ENCODE measurements around the gene KRTAP1-1.

Gene KRTAP1-1

GRCh38 chr17:41013606-41014005, 27.6 kb downstream of the KRTAP1-1 start:
- Histone ChIP-seq H2AK5ac (ENCODE audit: low read length) (no peak overlapping the region), H3K36me3 (ENCODE audit: control insufficient read depth, insufficient read depth, low read length) (no peaks in the 10 kb centered on the region), H3K79me1 (ENCODE audit: low read length) (no peaks in the 10 kb centered on the region), H3K56ac (ENCODE audit: low read length) (no peak overlapping the region), H3K4me3 (ENCODE audit: low read length) (no peak overlapping the region), H2BK5ac (ENCODE audit: low read length) (no peak overlapping the region), H3K18ac (ENCODE audit: low read length) (no peak overlapping the region), H3K79me2 (ENCODE audit: control insufficient read depth, insufficient read depth, low read length) (no peaks in the 10 kb centered on the region), H2BK120ac (ENCODE audit: low read depth, low read length) (no peak overlapping the region), H3K27me3 (ENCODE audit: insufficient read depth, low read length, poor library complexity) (no peaks in the 10 kb centered on the region), H3K4ac (ENCODE audit: low read depth, low read length) (no peak overlapping the region), H3K4me2 (ENCODE audit: low read length) (no peak overlapping the region), H3K9ac (ENCODE audit: low read length) (no peak overlapping the region), H3K4me1 (ENCODE audit: control insufficient read depth, low read depth, low read length) (no peaks in the 10 kb centered on the region), H3K27ac (ENCODE audit: low read depth, low read length) (no peak overlapping the region), H2BK15ac (replicated peaks; ENCODE audit: low read depth) (no peak overlapping the region), H4K5ac (ENCODE audit: low read length) (no peak overlapping the region), H3K23ac (ENCODE audit: low read length) (no peak overlapping the region), H4K8ac (ENCODE audit: low read depth, low read length) (no peak overlapping the region)
- DNase-seq: peak; percentile 31
- no CpG with 5 or more reads among the region's 1 CpG for WGBS (ENCODE audit: extremely low coverage, insufficient coverage, low lambda C conversion rate)

DNA sequence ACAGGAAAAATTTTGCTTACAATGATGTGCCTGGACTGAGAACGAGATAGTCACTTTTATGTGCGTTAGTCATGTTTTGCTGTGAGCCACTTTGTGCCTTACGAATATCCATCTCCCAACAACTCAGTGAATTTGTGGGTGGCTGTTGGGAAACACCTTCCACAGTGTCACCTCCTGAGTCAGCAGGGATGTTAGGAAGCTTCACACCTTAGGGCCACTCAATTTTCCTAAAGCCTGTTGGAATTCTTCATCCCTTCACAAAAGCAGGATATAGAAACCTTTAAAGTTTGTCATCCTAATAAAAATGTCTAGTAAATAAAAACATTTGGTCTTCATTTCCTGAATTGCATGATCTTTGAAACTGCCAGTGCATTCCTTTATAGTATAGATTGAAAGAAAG, 28.1 kb downstream of the KRTAP1-1 start:
- Histone ChIP-seq H4K5ac (ENCODE audit: low read length) (no peak overlapping the region), H4K8ac (ENCODE audit: low read depth, low read length) (no peak overlapping the region), H3K27ac (ENCODE audit: low read depth, low read length) (no peak overlapping the region), H3K23ac (ENCODE audit: low read length) (no peak overlapping the region), H3K4me2 (ENCODE audit: low read length) (no peak overlapping the region), H3K4ac (ENCODE audit: low read depth, low read length) (no peak overlapping the region), H2BK120ac (ENCODE audit: low read depth, low read length) (no peak overlapping the region), H3K4me1 (ENCODE audit: control insufficient read depth, low read depth, low read length) (no peaks in the 10 kb centered on the region), H2BK5ac (ENCODE audit: low read length) (no peak overlapping the region), H3K79me2 (ENCODE audit: control insufficient read depth, insufficient read depth, low read length) (no peaks in the 10 kb centered on the region), H2BK15ac (replicated peaks; ENCODE audit: low read depth) (no peak overlapping the region), H3K27me3 (ENCODE audit: insufficient read depth, low read length, poor library complexity) (no peaks in the 10 kb centered on the region), H3K18ac (ENCODE audit: low read length) (no peak overlapping the region), H3K9ac (ENCODE audit: low read length) (no peak overlapping the region), H3K56ac (ENCODE audit: low read length) (no peak overlapping the region), H3K79me1 (ENCODE audit: low read length) (no peaks in the 10 kb centered on the region), H3K36me3 (ENCODE audit: control insufficient read depth, insufficient read depth, low read length) (no peaks in the 10 kb centered on the region), H2AK5ac (ENCODE audit: low read length) (no peak overlapping the region), H3K4me3 (ENCODE audit: low read length) (no peak overlapping the region)
- DNase-seq: peak; percentile 7
- no CpG with 5 or more reads among the region's 3 CpGs for WGBS (ENCODE audit: extremely low coverage, insufficient coverage, low lambda C conversion rate)

DNA sequence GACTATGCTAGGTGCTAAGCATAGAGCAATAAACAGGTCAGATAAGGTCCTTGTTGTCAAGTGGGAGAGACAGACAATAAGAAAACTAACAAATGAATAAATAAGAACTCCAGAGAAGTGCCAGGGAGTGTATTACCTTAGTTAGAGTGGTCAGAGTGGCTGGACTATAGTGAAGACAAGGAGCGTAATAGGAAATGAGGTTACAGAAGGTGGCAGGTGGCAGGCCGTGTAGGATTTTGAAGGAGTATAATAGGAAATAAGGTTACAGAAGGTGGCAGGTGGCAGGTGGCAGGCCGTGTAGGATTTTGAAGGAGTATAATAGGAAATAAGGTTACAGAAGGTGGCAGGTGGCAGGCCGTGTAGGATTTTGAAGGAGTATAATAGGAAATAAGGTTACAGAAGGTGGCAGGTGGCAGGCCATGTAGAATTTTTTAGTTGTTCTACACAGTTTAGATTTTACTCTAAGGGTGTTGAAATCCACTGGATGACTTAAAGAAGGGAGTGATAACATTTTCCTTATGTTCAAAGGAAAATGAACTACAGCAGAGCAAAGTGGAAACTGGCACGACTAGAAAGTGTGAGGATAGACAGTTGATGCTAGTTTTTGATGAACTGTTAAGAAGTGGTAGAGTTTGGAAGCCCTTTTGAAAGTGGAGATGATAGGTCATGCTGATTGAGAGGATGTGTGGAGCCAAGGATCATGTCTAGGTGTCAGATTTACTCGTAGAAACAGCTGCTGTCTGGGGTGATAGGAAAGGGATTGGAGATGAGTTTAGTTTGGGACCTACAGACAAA, 28.7 kb downstream of the KRTAP1-1 start:
- Histone ChIP-seq H4K5ac (ENCODE audit: low read length) (no peak overlapping the region), H3K79me1 (ENCODE audit: low read length) (no peaks in the 10 kb centered on the region), H3K56ac (ENCODE audit: low read length) (no peak overlapping the region), H2AK5ac (ENCODE audit: low read length) (no peak overlapping the region), H3K36me3 (ENCODE audit: control insufficient read depth, insufficient read depth, low read length) (no peaks in the 10 kb centered on the region), H3K4me1 (ENCODE audit: control insufficient read depth, low read depth, low read length) (no peaks in the 10 kb centered on the region), H3K4me3 (ENCODE audit: low read length) (no peak overlapping the region), H3K27ac (ENCODE audit: low read depth, low read length) (no peak overlapping the region), H2BK15ac (replicated peaks; ENCODE audit: low read depth) (no peak overlapping the region), H3K4ac (ENCODE audit: low read depth, low read length) (no peak overlapping the region), H3K9ac (ENCODE audit: low read length) (no peak overlapping the region), H2BK5ac (ENCODE audit: low read length) (no peak overlapping the region), H3K4me2 (ENCODE audit: low read length) (no peak overlapping the region), H2BK120ac (ENCODE audit: low read depth, low read length) (no peak overlapping the region), H3K23ac (ENCODE audit: low read length) (no peak overlapping the region), H3K18ac (ENCODE audit: low read length) (no peak overlapping the region), H3K27me3 (ENCODE audit: insufficient read depth, low read length, poor library complexity) (no peaks in the 10 kb centered on the region), H3K79me2 (ENCODE audit: control insufficient read depth, insufficient read depth, low read length) (no peaks in the 10 kb centered on the region), H4K8ac (ENCODE audit: low read depth, low read length) (no peak overlapping the region)
- DNase-seq: no peak
- WGBS (ENCODE audit: extremely low coverage, insufficient coverage, low lambda C conversion rate): no CpG with 5 or more reads among the region's 6 CpGs

DNA sequence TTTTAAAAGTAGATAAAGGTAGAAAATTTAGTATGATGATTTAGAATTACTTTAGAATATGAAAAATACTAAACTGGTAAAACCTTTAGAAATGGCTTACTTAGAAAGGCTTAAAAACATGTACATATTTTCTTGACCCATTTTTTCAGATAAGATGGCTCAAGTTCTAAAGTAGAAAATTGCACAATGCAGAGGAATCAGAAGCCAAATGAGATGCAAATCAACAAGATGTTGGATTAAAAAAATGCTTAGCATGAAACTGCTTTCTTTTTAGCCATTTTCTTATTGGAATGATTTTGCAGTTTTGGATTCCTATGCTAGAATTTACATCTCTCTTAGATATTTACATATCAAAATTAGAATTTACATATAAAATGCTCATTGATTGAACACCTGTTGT, 30.8 kb downstream of the KRTAP1-1 start:
- no peak overlapping the region for H3K56ac ChIP-seq (ENCODE audit: low read length)
- H3K79me1 ChIP-seq (ENCODE audit: low read length): no peaks in the 10 kb centered on the region
- no peak overlapping the region for H2BK15ac ChIP-seq (replicated peaks; ENCODE audit: low read depth)
- no peak overlapping the region for H3K18ac ChIP-seq (ENCODE audit: low read length)
- no peak overlapping the region for H3K4ac ChIP-seq (ENCODE audit: low read depth, low read length)
- no peak overlapping the region for H3K27ac ChIP-seq (ENCODE audit: low read depth, low read length)
- no peaks in the 10 kb centered on the region for H3K27me3 ChIP-seq (ENCODE audit: insufficient read depth, low read length, poor library complexity)
- no peak overlapping the region for H4K8ac ChIP-seq (ENCODE audit: low read depth, low read length)
- no peak overlapping the region for H3K9ac ChIP-seq (ENCODE audit: low read length)
- no peak for DNase-seq
- H4K5ac ChIP-seq (ENCODE audit: low read length): no peak overlapping the region
- no peak overlapping the region for H2BK5ac ChIP-seq (ENCODE audit: low read length)
- H3K4me3 ChIP-seq (ENCODE audit: low read length): no peak overlapping the region
- no peak overlapping the region for H2BK120ac ChIP-seq (ENCODE audit: low read depth, low read length)
- no peaks in the 10 kb centered on the region for H3K79me2 ChIP-seq (ENCODE audit: control insufficient read depth, insufficient read depth, low read length)
- H3K4me1 ChIP-seq (ENCODE audit: control insufficient read depth, low read depth, low read length): no peaks in the 10 kb centered on the region
- no peak overlapping the region for H2AK5ac ChIP-seq (ENCODE audit: low read length)
- H3K23ac ChIP-seq (ENCODE audit: low read length): no peak overlapping the region
- H3K36me3 ChIP-seq (ENCODE audit: control insufficient read depth, insufficient read depth, low read length): no peaks in the 10 kb centered on the region
- H3K4me2 ChIP-seq (ENCODE audit: low read length): no peak overlapping the region

DNA sequence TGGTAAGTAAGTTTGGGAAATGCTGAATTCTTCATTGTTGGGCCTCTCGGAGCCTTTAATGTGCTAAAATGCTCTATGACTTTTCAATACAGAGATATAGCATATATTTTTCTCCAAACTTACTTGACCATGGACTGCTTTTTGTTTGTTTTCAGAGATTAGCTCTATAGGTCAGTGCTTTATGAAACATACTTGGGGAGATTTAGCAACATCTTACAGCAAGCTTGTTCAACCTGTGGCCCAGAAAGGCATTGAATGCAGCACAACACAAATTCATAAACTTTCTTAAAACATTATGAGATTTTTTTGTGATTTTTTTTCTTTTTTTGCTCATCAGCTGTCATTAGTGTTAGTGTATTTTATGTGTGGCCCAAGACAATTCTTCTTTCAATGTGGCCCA, 31.3 kb downstream of the KRTAP1-1 start:
- Histone ChIP-seq H2AK5ac (ENCODE audit: low read length) (no peak overlapping the region), H2BK15ac (replicated peaks; ENCODE audit: low read depth) (no peak overlapping the region)

DNA sequence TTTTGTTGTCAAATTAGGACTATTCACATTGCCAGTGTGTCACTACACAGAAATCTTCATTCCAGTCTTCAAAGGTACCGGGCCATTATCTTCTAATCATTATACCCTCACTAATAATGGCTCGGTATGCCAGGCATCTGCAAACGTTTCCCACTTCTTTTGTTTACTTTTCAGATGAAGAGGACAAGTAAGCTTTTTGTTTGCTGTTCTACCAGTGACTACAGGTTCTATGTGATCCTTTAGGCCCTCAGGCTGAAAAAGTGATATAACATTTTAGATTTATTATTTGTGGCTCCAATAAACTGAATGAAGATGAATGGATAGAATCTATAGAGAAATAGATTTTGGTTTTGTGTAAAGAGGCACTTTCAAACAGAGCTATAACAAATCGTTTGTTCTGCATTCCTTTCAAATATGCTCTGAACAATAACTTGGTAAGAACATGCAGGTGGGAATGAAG, 31.9 kb downstream of the KRTAP1-1 start:
- Histone ChIP-seq H3K4ac (ENCODE audit: low read depth, low read length) (no peak overlapping the region), H3K27me3 (ENCODE audit: insufficient read depth, low read length, poor library complexity) (no peaks in the 10 kb centered on the region), H3K79me1 (ENCODE audit: low read length) (no peaks in the 10 kb centered on the region), H3K27ac (ENCODE audit: low read depth, low read length) (no peak overlapping the region), H3K9ac (ENCODE audit: low read length) (no peak overlapping the region), H3K18ac (ENCODE audit: low read length) (no peak overlapping the region), H2BK5ac (ENCODE audit: low read length) (no peak overlapping the region), H3K56ac (ENCODE audit: low read length) (no peak overlapping the region), H3K23ac (ENCODE audit: low read length) (no peak overlapping the region), H3K4me2 (ENCODE audit: low read length) (no peak overlapping the region), H2BK120ac (ENCODE audit: low read depth, low read length) (no peak overlapping the region), H3K4me1 (ENCODE audit: control insufficient read depth, low read depth, low read length) (no peaks in the 10 kb centered on the region), H3K4me3 (ENCODE audit: low read length) (no peak overlapping the region), H4K5ac (ENCODE audit: low read length) (no peak overlapping the region), H2AK5ac (ENCODE audit: low read length) (no peak overlapping the region), H3K79me2 (ENCODE audit: control insufficient read depth, insufficient read depth, low read length) (no peaks in the 10 kb centered on the region), H3K36me3 (ENCODE audit: control insufficient read depth, insufficient read depth, low read length) (no peaks in the 10 kb centered on the region), H4K8ac (ENCODE audit: low read depth, low read length) (no peak overlapping the region), H2BK15ac (replicated peaks; ENCODE audit: low read depth) (no peak overlapping the region)
- DNase-seq: peak; percentile 67
- WGBS (ENCODE audit: extremely low coverage, insufficient coverage, low lambda C conversion rate): no CpG with 5 or more reads among the region's 4 CpGs

More for the DNA sequence above, 31.3 kb downstream of the KRTAP1-1 start:
- no peak overlapping the region for H3K27ac ChIP-seq (ENCODE audit: low read depth, low read length)
- no peak overlapping the region for H3K4me3 ChIP-seq (ENCODE audit: low read length)
- no peaks in the 10 kb centered on the region for H3K4me1 ChIP-seq (ENCODE audit: control insufficient read depth, low read depth, low read length)
- no peak overlapping the region for H3K4me2 ChIP-seq (ENCODE audit: low read length)
- no peak overlapping the region for H2BK120ac ChIP-seq (ENCODE audit: low read depth, low read length)
- H3K23ac ChIP-seq (ENCODE audit: low read length): no peak overlapping the region
- H3K4ac ChIP-seq (ENCODE audit: low read depth, low read length): no peak overlapping the region
- no peak overlapping the region for H4K8ac ChIP-seq (ENCODE audit: low read depth, low read length)
- H3K36me3 ChIP-seq (ENCODE audit: control insufficient read depth, insufficient read depth, low read length): no peaks in the 10 kb centered on the region
- H3K27me3 ChIP-seq (ENCODE audit: insufficient read depth, low read length, poor library complexity): no peaks in the 10 kb centered on the region
- no peaks in the 10 kb centered on the region for H3K79me2 ChIP-seq (ENCODE audit: control insufficient read depth, insufficient read depth, low read length)
- no peak for DNase-seq
- no peak overlapping the region for H3K18ac ChIP-seq (ENCODE audit: low read length)
- H3K56ac ChIP-seq (ENCODE audit: low read length): no peak overlapping the region
- no peaks in the 10 kb centered on the region for H3K79me1 ChIP-seq (ENCODE audit: low read length)
- H4K5ac ChIP-seq (ENCODE audit: low read length): no peak overlapping the region
- no peak overlapping the region for H2BK5ac ChIP-seq (ENCODE audit: low read length)
- WGBS (ENCODE audit: extremely low coverage, insufficient coverage, low lambda C conversion rate): no CpG with 5 or more reads among the region's 1 CpG
- no peak overlapping the region for H3K9ac ChIP-seq (ENCODE audit: low read length)

Measured in mesendoderm (in vitro differentiated cells).